Muscle layer of duodenum (tissue), 2 donors: ENCODE results near the gene BTBD3.

Source experiments
- H3K27ac ChIP-seq: one replicate; pipeline ENCODE4 v1.7.0; 2013; ENCODE audit warnings: mild to moderate bottlenecking, low read length
- H3K27me3 ChIP-seq: one replicate; pipeline ENCODE4 v1.7.0; 2013; ENCODE audit warnings: low read depth, mild to moderate bottlenecking, control low read depth, low read length
- H3K36me3 ChIP-seq, 2 donors: one replicate each; pipeline ENCODE4 v1.7.0; 2013; ENCODE audit warnings: low read length in 2 of 2, control low read depth in 1 of 2, mild to moderate bottlenecking in 1 of 2; ENCODE audit not compliant: insufficient read depth in 2 of 2, control insufficient read depth in 1 of 2
- H3K4me1 ChIP-seq, 2 donors: one replicate each; pipeline ENCODE4 v1.7.0; 2013; ENCODE audit warnings: low read length in 2 of 2, mild to moderate bottlenecking in 2 of 2, control low read depth in 1 of 2, moderate library complexity in 1 of 2; ENCODE audit not compliant: insufficient read depth in 2 of 2, control insufficient read depth in 1 of 2
- H3K4me3 ChIP-seq, 2 donors: one replicate each; pipeline ENCODE4 v1.7.0; 2013; ENCODE audit warnings: low read length in 2 of 2, low read depth in 1 of 2, mild to moderate bottlenecking in 1 of 2
- H3K9me3 ChIP-seq, 2 donors: one replicate each; pipeline ENCODE4 v1.7.0; 2013; ENCODE audit warnings: low read length in 2 of 2, control low read depth in 1 of 2, mild to moderate bottlenecking in 1 of 2; ENCODE audit not compliant: control insufficient read depth in 1 of 2
- donor health status: healthy.

Gene BTBD3

DNA sequence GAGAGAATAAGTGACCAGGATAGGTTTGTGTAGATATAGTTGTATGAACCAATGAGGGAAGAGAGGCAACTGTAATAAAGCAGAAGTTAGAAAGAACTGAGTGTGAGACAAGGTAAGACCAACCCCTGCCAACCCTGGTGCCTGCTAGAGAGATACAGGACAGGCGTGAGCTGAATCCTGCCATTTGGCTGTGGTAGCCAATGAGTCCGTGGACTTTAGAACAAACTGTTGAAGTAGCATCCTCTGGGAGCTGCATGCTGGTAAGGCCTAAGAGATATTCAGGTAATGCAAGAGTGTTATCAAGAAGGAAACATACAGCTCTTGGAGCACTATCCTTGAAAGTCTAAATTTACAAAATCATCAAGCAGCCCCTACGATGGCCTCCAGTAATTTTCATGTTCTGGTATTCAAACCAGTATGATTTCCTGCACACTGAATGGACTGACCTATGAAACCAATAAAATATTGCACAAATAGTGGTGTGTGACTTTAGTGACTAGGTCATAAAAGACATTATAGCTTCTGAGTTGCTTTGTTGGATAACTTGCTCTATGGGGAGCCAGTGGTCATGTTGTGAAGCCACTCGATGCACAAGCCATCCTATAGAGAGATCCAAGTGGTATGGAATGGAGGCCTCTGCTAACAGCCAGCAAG lies 24.0 kb downstream of the BTBD3 start:
- Histone ChIP-seq H3K36me3 (no peaks in the 10 kb centered on the region), H3K27me3 (no peaks in the 10 kb centered on the region), H3K9me3 (no peaks in the 10 kb centered on the region), H3K4me1 (no peaks in the 10 kb centered on the region), H3K4me3 (no peak overlapping the region), H3K27ac (no peak overlapping the region)

DNA sequence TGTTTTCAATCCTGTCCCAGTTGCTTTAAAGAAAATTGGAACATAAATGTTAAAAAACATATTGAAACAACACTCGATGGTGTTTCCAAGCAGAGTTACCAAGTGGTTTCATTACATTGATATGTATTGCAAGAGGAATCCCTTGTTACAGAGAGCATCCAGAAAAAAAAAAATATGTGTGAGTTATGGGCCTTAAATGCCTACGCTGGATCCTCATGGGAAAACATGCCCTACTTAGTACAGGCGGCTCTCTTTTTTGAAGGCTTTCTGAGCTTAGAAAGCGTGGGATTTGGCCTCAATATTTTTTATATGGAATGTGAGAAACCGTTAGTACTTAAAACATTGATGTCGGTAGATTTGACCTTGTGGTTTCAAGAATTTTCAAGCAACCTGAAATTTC lies 26.1 kb downstream of the BTBD3 start:
- H3K36me3 ChIP-seq, result no peaks in the 10 kb centered on the region
- H3K9me3 ChIP-seq, result no peaks in the 10 kb centered on the region
- no peak overlapping the region for H3K4me3 ChIP-seq
- no peaks in the 10 kb centered on the region for H3K4me1 ChIP-seq
- H3K27ac ChIP-seq, result no peak overlapping the region
- H3K27me3 ChIP-seq, result no peaks in the 10 kb centered on the region

DNA sequence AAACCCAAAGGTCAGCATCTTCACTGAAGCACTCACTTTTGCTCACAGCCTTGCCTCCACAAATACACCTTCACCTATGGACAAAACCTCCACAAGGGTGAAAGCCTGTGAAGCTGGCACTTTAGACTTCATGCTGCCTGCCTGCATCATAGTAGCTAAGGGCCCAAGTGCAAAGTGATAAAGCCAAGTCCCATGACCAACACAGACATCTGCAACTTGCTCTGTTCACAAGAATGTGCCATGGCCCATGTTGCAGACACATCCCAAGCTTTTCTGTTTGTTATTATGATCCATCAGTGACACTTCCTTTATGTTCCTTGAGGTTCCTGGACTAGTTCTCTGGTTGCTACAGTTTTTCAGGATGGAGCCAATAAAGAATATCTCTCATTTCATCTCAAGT lies 31.1 kb downstream of the BTBD3 start:
- H3K9me3 ChIP-seq, result no peaks in the 10 kb centered on the region
- no peak overlapping the region for H3K27ac ChIP-seq
- H3K4me3 ChIP-seq, result no peak overlapping the region
- H3K36me3 ChIP-seq, result no peaks in the 10 kb centered on the region
- H3K27me3 ChIP-seq, result no peaks in the 10 kb centered on the region
- H3K4me1 ChIP-seq, result no peaks in the 10 kb centered on the region

DNA sequence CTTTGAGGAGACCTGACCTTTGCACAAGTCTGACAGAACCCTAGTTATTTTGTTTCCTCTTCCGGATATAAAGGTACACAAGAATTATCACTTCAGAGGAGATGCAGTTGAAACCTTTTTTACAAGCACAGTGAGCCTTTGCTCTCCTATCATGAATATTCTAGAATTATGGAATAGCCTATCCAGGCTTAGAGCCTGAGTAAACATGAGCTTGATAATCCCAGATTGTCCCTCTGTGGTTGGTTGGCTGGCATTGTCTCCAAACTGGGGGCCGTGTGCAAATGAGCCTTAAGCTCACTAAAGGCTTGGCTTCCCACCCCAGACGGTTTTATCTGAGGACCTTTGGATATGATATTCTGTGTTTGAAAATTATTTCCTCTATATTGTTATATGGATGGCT lies 32.0 kb downstream of the BTBD3 start:
- Histone ChIP-seq H3K27ac (no peak overlapping the region), H3K36me3 (no peaks in the 10 kb centered on the region), H3K4me3 (no peak overlapping the region), H3K9me3 (no peaks in the 10 kb centered on the region), H3K27me3 (no peaks in the 10 kb centered on the region), H3K4me1 (no peaks in the 10 kb centered on the region)

DNA sequence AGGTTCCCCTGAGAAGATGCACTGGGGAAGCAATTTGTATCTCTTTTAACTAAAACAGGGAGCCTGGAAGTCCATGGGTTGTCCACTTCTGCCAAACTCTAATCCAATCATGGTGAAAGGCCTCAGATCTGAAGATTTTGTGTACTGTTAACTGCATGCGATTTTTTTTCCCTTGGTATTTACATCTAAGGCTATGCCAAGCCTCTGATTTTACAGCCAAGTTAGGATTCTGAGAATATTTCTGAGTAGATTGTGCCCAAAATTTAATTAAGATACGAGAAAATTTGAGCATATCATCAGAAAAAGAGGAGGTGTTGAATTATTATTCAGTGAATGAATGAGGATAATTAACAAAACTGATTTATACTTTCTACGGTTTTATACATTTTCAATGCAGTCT lies 34.0 kb downstream of the BTBD3 start:
- no peaks in the 10 kb centered on the region for H3K27me3 ChIP-seq
- no peaks in the 10 kb centered on the region for H3K36me3 ChIP-seq
- no peak overlapping the region for H3K27ac ChIP-seq
- H3K4me3 ChIP-seq, result no peak overlapping the region
- no peaks in the 10 kb centered on the region for H3K9me3 ChIP-seq
- H3K4me1 ChIP-seq, result no peaks in the 10 kb centered on the region

DNA sequence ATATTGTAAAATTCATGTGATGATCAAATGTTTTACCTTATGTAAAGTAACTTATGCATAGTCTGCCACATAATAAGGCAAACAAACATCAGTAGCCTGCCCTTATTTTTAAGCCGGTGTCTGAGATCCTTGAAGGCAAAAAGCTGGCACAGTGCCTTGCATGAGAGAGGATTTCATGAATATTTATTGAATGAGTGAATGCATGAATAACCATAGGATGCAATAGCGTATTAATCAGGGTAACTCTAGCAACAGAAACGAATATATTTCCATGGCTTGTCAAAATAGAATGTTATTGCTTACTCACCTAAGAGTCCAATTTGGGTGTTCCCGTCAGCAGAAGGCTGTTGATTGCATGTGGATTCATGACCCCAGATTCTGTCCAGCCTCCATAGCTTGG lies 34.9 kb downstream of the BTBD3 start:
- Histone ChIP-seq H3K4me3 (no peak overlapping the region), H3K4me1 (no peaks in the 10 kb centered on the region), H3K36me3 (no peaks in the 10 kb centered on the region), H3K27ac (no peak overlapping the region), H3K9me3 (no peaks in the 10 kb centered on the region), H3K27me3 (no peaks in the 10 kb centered on the region)

DNA sequence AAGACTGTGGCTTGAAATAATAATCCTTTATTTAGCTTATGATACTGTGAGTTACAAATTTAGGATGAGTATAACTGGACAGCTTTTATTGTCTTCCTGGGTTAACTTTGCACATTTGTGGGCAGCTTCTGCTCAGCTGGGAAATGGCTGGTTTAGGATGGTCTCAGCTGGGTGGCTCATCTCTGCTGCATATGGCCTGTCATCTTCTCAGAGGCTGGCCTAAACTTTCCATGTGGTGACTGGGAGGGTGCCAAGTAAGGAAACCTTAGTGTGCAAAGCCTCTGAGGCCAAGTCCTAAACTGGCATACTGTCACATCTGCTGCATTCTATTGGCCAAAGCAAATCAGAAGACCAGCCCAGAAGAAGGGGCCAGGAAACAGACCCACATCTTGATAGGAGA lies 40.2 kb downstream of the BTBD3 start:
- H3K4me1 ChIP-seq, result no peaks in the 10 kb centered on the region
- H3K27me3 ChIP-seq, result no peaks in the 10 kb centered on the region
- H3K36me3 ChIP-seq, result no peaks in the 10 kb centered on the region
- H3K9me3 ChIP-seq, result no peaks in the 10 kb centered on the region
- no peak overlapping the region for H3K4me3 ChIP-seq
- no peak overlapping the region for H3K27ac ChIP-seq

DNA sequence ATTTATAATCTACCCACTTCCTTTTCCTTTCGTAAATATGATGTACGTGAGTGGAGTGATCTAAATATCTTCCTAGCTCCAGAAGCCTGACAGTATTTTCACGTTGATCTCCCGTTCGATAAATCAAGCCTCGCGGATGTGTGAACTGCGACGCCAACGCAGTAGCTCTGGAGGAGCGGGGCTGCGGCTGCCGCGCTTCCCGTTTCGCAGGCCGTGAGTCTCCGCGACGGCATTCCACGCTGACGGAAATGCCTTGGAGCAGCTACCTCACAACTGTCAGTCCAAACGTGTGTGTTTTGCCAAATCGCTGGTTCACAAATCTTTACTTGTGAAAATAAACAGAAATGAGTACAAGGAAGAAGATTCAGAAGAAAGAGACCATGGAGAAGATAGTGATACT lies 41.2 kb downstream of the BTBD3 start:
- H3K4me3 ChIP-seq, result no peak overlapping the region

DNA sequence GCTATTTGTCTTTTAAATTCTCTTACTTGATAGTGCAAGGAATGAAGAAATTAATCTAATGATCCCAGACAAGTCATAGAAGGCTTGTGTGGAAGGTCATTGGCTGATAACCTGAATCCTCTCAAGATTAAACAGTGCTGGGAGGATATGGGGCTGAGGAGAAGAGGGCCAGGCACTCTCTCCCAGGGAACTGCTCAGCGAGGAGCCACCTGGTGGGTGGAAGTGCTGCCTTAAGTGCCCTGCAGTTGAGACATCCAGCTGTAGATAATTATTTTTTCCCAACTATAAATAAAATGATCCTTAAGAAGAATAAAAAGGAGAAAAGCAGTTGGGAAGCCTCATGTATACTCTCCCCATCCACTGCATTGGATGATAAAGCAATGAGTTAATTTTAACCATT lies 47.9 kb downstream of the BTBD3 start:
- Histone ChIP-seq H3K27me3 (no peaks in the 10 kb centered on the region), H3K36me3 (no peaks in the 10 kb centered on the region), H3K9me3 (no peaks in the 10 kb centered on the region), H3K4me1 (no peaks in the 10 kb centered on the region), H3K4me3 (no peak overlapping the region), H3K27ac (no peak overlapping the region)

More for the DNA sequence above, 41.2 kb downstream of the BTBD3 start:
- H3K36me3 ChIP-seq, result no peaks in the 10 kb centered on the region
- H3K4me1 ChIP-seq, result no peaks in the 10 kb centered on the region
- H3K27ac ChIP-seq, result no peak overlapping the region
- H3K9me3 ChIP-seq, result no peaks in the 10 kb centered on the region
- no peaks in the 10 kb centered on the region for H3K27me3 ChIP-seq

DNA sequence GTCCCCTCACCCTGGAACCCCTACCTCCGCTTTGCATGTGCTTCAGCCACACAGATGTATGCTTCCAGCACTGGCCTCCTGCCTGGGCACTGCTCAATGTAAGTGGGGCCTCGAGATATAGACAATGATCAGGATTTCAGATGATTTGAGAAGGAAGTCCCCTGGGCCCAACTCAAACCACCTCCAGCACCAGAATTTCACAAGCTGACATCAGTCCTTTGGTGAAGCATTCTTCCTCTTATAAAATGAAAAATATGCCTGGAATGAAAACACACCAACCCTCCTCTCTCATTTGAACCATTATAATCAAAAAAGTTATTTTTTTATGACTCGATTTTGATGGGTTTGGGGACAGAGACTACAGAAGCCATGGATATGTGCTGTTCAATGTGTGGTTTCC lies 48.5 kb downstream of the BTBD3 start:
- Histone ChIP-seq H3K36me3 (no peaks in the 10 kb centered on the region), H3K4me3 (no peak overlapping the region), H3K27ac (no peak overlapping the region), H3K27me3 (no peaks in the 10 kb centered on the region), H3K4me1 (no peaks in the 10 kb centered on the region), H3K9me3 (no peaks in the 10 kb centered on the region)

DNA sequence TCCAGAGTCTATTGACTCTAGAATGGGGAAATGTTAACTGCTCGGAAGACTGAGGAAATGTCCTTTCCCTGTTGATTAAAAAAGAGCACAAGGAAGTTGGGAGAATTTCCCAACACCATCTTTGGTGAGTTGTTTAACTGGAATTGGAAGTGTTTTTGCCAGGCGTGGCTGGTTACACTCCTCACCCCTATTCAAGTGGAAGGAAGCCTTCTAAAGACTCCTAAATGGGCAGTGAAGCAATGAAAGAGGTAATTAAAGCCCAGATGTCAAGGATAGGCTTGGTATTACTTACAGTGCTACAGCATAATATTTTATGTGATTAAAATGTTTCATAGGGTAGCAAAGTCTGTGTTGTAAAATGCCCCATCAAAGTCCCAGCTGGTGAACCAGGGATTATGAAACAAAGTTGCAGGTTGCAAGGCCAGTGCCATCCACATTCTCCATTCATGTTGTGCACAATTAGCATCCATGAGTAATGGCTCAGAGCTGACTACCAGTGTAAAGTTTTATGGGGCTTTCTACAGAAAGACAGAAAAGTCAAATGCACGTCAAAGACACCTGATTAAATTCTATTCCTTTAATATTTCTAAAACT lies 52.6 kb downstream of the BTBD3 start:
- Histone ChIP-seq H3K27ac (no peak overlapping the region), H3K36me3 (no peaks in the 10 kb centered on the region), H3K9me3 (no peaks in the 10 kb centered on the region), H3K27me3 (no peaks in the 10 kb centered on the region), H3K4me1 (no peaks in the 10 kb centered on the region), H3K4me3 (no peak overlapping the region)

DNA sequence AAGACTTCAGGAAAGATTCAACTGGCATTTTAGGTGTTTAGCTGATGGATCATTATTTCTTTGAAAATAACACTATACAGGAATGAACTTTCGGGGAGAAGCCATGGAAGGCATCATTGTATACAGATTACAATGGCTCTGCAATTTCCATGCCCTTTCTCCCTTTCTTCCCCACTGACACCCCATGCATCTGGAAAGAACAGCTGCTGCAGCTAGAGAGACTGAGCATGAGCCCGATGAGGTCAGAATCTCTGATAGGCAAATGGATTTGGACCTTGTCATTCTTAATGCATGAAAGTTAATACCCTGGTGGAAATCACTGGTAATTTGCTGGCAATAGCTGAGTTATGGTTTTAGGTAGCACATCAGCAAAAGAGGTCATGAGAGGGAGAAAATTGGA lies 54.8 kb downstream of the BTBD3 start:
- no peaks in the 10 kb centered on the region for H3K9me3 ChIP-seq
- H3K4me3 ChIP-seq, result no peak overlapping the region
- no peaks in the 10 kb centered on the region for H3K36me3 ChIP-seq
- H3K27ac ChIP-seq, result no peak overlapping the region
- no peaks in the 10 kb centered on the region for H3K4me1 ChIP-seq
- no peaks in the 10 kb centered on the region for H3K27me3 ChIP-seq
